Measurements from ENCODE around the gene YTHDF1.
"Not testable (repeated sequence)": the region's sequence is repeated elsewhere in the genome, so short reads cannot be mapped to it uniquely, and the experiment has no call there.

YTHDF1 gene

GRCh38 chr20:63216041-63216848 lies at the start of gene YTHDF1:
YTHDF1 (minus strand) TSS chr20:63216131; CDS start chr20:63215892, 239 bp downstream.
- DNase-seq = peak; percentile 87

- no peak for DNase-seq
Measured at GRCh38 chr20:63264519-63264918, 48.6 kb upstream of the YTHDF1 start.

- DNase-seq = no peak
Measured at GRCh38 chr20:63264000-63264399, 48.1 kb upstream of the YTHDF1 start.

- no peak for DNase-seq
Measured at GRCh38 chr20:63262836-63263235, 46.9 kb upstream of the YTHDF1 start.

- DNase-seq = no peak
Measured at GRCh38 chr20:63261795-63262528, 46.0 kb upstream of the YTHDF1 start.

GRCh38 chr20:63261060-63261794 lies 45.3 kb upstream of the YTHDF1 start:
- no peak for DNase-seq

- no peak for DNase-seq
Measured at GRCh38 chr20:63260521-63260920, 44.6 kb upstream of the YTHDF1 start.

- no peak for DNase-seq
Measured at GRCh38 chr20:63259734-63260460, 44.0 kb upstream of the YTHDF1 start.

GRCh38 chr20:63258781-63259180 lies 42.9 kb upstream of the YTHDF1 start:
- DNase-seq = no peak

GRCh38 chr20:63257629-63258028 lies 41.7 kb upstream of the YTHDF1 start:
- DNase-seq = no peak

GRCh38 chr20:63256954-63257353 lies 41.0 kb upstream of the YTHDF1 start:
- no peak for DNase-seq

GRCh38 chr20:63255931-63256704 lies 40.2 kb upstream of the YTHDF1 start:
- DNase-seq = no peak

- no peak for DNase-seq
Measured at GRCh38 chr20:63254606-63255384, 38.9 kb upstream of the YTHDF1 start.

GRCh38 chr20:63254232-63254605 lies 38.3 kb upstream of the YTHDF1 start, which contains the start of gene NKAIN4:
NKAIN4 (minus strand) TSS chr20:63254463; CDS start chr20:63254450, 13 bp downstream.
- no peak for DNase-seq

- no peak for DNase-seq
Measured at GRCh38 chr20:63253438-63254231, 37.7 kb upstream of the YTHDF1 start.

- no peak for DNase-seq
Measured at GRCh38 chr20:63253065-63253437, 37.1 kb upstream of the YTHDF1 start.

GRCh38 chr20:63252284-63252711 lies 36.4 kb upstream of the YTHDF1 start:
- DNase-seq = no peak

GRCh38 chr20:63251350-63251749 lies 35.4 kb upstream of the YTHDF1 start:
- not testable (repeated sequence) for DNase-seq

- no peak for DNase-seq
Measured at GRCh38 chr20:63249891-63250290, 34.0 kb upstream of the YTHDF1 start.

Data from activated T-cell treated with anti-CD3 and anti-CD28 coated beads for 4 hours (primary cell).